ENCODE results near the gene LAYN. TPM values are rescaled to one million over a fixed set of nuclear protein-coding genes. Genes with fewer than 3 reads are reported as not detected.

Gene LAYN
- total RNA-seq, 1 experiment from 2014 or later, result 0.79 TPM

DNA sequence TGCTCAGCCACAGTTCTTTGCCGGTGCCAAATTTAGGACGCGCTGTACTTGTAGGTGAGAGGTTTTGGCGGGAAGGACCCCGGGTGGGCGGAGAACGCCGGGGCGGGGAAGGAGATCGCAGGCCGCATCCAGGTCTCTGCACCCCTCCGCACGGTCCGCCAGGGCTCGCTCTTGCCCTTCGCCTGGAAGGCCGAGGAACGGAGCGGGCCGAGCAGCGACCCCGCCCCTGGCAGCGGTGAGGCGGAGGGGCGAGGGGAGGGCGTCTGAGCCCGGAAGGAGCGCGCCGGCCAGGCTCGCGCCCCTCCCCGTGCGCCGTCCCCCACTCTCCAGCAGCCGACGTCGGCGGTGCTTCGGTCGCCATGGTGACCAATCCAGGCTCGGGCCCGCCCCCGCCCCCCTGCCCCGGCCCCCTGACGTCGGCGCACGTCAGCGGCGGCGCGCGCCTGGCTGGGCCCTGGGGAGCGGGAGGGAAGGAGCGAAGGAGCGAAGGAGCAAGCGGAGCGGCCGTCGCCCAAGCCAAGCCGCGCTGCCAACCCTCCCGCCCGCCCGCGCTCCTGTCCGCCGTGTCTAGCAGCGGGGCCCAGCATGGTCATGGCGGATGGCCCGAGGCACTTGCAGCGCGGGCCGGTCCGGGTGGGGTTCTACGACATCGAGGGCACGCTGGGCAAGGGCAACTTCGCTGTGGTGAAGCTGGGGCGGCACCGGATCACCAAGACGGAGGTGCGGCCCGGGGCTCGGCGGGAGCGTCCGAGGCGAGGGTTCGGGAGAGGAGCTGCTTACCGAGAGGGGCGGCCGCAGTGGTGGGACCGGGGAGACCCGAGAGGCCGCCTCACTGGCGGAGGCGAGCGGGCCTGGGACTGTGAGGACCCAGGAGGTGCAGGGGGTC, 61.7 kb downstream of the LAYN start, which contains the start of gene SIK2:
SIK2 (plus strand) TSS at position 471 of the 886 bp plus-strand sequence; CDS start at position 586, 115 bp downstream.
- peak within 1 kb of the TSS; percentile 87 for H3K4me3 ChIP-seq (ENCODE audit: low read depth, low read length)
- POLR2A ChIA-PET, result interaction anchor here (0.5 to 0.7 kb wide), 3 partner anchors 117 to 574 kb away, joined by 3 to 4 read pairs (median 4); no protein-coding TSS in a partner anchor
- H3K9me3 Mint-ChIP-seq (ENCODE audit: unreplicated experiment), result no peaks in the 10 kb centered on the region
- H3K4me3 Mint-ChIP-seq (ENCODE audit: unreplicated experiment), result peak within 1 kb of the TSS; percentile 97
- peaks cover 21% of the 10 kb centered on the region for H3K4me1 ChIP-seq
- DNase-seq, result peak; percentile 99 to 100
- no TSS peak for BruUV-seq (replicated peaks)
- peaks cover 29% of the 10 kb centered on the region for H3K4me1 Mint-ChIP-seq (ENCODE audit: low read depth, unreplicated experiment)
- CTCF ChIA-PET, result interaction anchor here (0.6 to 2.6 kb wide), 7 partner anchors 131 to 244 kb away, joined by 3 to 17 read pairs (median 3); partner anchors contain the start of gene PPP2R1B
- H3K27ac Mint-ChIP-seq (ENCODE audit: unreplicated experiment), result peak within 1 kb of the TSS; percentile 95
- no peaks in the 10 kb centered on the region for H3K36me3 ChIP-seq (ENCODE audit: control insufficient read depth, insufficient read depth, low read length)
- H3K27me3 ChIP-seq (replicated peaks; ENCODE audit: control insufficient read depth, insufficient read depth, low read length), result no peaks in the 10 kb centered on the region
- intact Hi-C loops (cut with micrococcal nuclease; ENCODE audit: unreplicated experiment), result loop anchor here (1.0 to 5.0 kb wide), 8 partner anchors 65 to 380 kb away; partner anchors contain the start of gene PPP2R1B
- H3K9me3 ChIP-seq, result no peaks in the 10 kb centered on the region
- peaks cover 5% of the 10 kb centered on the region for H3K27me3 Mint-ChIP-seq (ENCODE audit: insufficient read depth, unreplicated experiment)
- TF ChIP-seq, protein P1, sequence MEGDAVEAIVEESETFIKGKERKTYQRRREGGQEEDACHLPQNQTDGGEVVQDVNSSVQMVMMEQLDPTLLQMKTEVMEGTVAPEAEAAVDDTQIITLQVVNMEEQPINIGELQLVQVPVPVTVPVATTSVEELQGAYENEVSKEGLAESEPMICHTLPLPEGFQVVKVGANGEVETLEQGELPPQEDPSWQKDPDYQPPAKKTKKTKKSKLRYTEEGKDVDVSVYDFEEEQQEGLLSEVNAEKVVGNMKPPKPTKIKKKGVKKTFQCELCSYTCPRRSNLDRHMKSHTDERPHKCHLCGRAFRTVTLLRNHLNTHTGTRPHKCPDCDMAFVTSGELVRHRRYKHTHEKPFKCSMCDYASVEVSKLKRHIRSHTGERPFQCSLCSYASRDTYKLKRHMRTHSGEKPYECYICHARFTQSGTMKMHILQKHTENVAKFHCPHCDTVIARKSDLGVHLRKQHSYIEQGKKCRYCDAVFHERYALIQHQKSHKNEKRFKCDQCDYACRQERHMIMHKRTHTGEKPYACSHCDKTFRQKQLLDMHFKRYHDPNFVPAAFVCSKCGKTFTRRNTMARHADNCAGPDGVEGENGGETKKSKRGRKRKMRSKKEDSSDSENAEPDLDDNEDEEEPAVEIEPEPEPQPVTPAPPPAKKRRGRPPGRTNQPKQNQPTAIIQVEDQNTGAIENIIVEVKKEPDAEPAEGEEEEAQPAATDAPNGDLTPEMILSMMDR (IDR thresholded peaks at IDR 0.05; ENCODE audit: insufficient read depth in 1 of 2, low read depth in 1 of 2, low read length in 1 of 2, severe bottlenecking in 1 of 2, unreplicated experiment in 1 of 2), result peak; percentile 97 to 100
- peaks cover 17% of the 10 kb centered on the region for H3K36me3 Mint-ChIP-seq (ENCODE audit: insufficient read depth, unreplicated experiment)

DNA sequence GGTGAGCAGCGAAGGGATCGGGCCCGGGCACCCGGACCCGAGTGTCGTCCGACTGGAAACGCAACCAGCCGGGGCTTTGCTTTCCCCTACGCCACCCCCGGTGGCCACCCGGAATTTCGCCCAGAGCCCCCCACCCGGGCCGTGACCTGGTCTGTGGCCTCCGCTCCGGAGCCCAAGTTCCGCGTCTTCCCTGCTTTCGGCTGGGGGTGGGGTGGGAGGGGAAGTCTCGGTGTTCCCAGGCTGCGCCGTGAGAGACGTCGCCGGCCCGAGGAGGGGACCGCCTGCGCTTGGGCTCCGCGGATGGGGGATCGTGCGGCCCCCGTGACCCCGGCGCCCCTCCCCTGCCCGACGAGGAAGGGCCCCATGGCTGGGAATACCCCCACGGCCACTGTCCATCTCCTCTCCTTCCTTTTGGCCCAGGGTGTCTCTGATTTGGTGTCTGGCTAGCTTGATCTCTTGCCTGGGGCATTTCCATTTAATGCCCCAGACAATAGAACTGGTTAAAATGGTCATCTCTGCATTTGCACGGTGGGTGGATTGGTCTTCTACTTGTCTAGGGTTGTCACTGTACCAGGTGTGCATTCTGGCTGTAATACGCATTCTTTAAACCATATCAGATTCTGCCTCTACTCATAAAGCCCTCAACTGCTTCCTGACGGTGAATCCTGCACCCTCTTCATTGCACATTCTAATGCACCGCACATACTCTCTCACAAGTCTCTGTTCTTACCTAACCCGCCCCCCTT, 62.5 kb downstream of the LAYN start:
- Histone ChIP-seq H3K36me3 (ENCODE audit: control insufficient read depth, insufficient read depth, low read length) (no peaks in the 10 kb centered on the region), H3K4me1 (peaks cover 29% of the 10 kb centered on the region), H3K4me3 (ENCODE audit: low read depth, low read length) (peak overlapping the region; percentile 87), H3K9me3 (no peaks in the 10 kb centered on the region), H3K27me3 (replicated peaks; ENCODE audit: control insufficient read depth, insufficient read depth, low read length) (no peaks in the 10 kb centered on the region)
- H3K36me3 Mint-ChIP-seq (ENCODE audit: insufficient read depth, unreplicated experiment), result peaks cover 17% of the 10 kb centered on the region
- peak overlapping the region; percentile 95 for H3K27ac Mint-ChIP-seq (ENCODE audit: unreplicated experiment)
- intact Hi-C loops (cut with micrococcal nuclease; ENCODE audit: unreplicated experiment), result loop anchor here (1.0 to 5.0 kb wide), 8 partner anchors 64 to 379 kb away; partner anchors contain the start of gene PPP2R1B
- ChIA-PET CTCF (interaction anchor here (0.6 to 2.6 kb wide), 8 partner anchors 13 to 243 kb away, joined by 3 to 17 read pairs (median 4); partner anchors contain the start of gene PPP2R1B), POLR2A (interaction anchor here (0.5 to 0.7 kb wide), 4 partner anchors 116 to 573 kb away, joined by 3 to 4 read pairs (median 4); no protein-coding TSS in a partner anchor)
- H3K4me3 Mint-ChIP-seq (ENCODE audit: unreplicated experiment), result peak overlapping the region; percentile 97
- peaks cover 30% of the 10 kb centered on the region for H3K4me1 Mint-ChIP-seq (ENCODE audit: low read depth, unreplicated experiment)
- no TSS peak for BruUV-seq (replicated peaks)
- no peaks in the 10 kb centered on the region for H3K9me3 Mint-ChIP-seq (ENCODE audit: unreplicated experiment)
- peaks cover 2% of the 10 kb centered on the region for H3K27me3 Mint-ChIP-seq (ENCODE audit: insufficient read depth, unreplicated experiment)
- DNase-seq, result peak; percentile 63 to 73
- TF ChIP-seq, protein P1 (IDR thresholded peaks at IDR 0.05; ENCODE audit: insufficient read depth in 1 of 2, low read depth in 1 of 2, low read length in 1 of 2, severe bottlenecking in 1 of 2, unreplicated experiment in 1 of 2), result no peak

Data from Caco-2 (cell line).